ENCODE measurements around the gene PLG. TPM values are rescaled to one million over a fixed set of nuclear protein-coding genes. Genes with fewer than 3 reads are reported as not detected.
"Not testable (repeated sequence)": the region's sequence is repeated elsewhere in the genome, so short reads cannot be mapped to it uniquely, and the experiment has no call there.

PLG gene
- total RNA-seq, 2 donors from 2014 or later: 0.17 TPM; not detected in 1

DNA sequence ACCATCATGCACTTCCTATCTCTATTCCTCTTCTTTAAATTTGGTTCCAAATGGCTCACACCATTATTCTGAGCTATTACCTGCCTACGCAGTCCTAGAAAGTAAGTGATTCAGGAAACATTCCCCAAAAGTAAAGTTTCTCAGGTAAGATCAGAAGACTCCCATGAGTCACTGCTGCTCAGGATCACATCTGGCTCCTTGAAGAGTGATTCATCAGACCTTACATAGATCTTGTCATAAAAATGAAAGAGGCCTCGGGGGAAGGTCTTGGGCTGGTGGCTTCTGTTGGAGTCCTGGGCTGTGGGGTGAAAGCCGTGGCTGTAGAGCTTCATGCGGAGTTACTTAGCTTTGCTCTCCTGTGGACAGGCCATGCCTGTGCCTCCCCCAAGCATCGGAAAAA lies 35.9 kb downstream of the PLG start:
- no peaks in the 10 kb centered on the region for H3K36me3 ChIP-seq

DNA sequence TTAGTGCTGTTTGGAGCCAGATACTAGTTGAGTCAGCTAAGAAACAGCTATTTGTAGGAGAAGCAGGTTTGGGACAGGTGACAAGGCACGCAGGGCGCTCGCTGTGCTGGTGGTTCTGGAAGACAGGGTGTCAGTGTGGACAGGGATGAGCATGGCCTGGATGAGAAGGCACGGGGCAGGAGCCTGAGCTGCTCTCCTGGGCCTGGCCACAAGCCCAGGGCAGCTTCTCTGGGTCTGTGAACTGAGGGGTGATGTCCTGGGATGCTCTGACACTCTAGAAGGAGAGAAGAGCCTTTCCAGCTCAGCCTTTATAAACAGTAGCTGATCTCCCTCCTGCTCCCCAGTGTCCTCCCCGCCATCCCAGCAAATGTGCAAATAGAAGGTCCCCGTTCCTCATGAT lies 37.9 kb downstream of the PLG start:
- no peaks in the 10 kb centered on the region for H3K36me3 ChIP-seq
- TF ChIP-seq POLR2A (IDR thresholded peaks at IDR 0.05) (no peak), POLR2AphosphoS5 (IDR thresholded peaks at IDR 0.05) (no peak)
- TF ChIP-seq, protein P1, sequence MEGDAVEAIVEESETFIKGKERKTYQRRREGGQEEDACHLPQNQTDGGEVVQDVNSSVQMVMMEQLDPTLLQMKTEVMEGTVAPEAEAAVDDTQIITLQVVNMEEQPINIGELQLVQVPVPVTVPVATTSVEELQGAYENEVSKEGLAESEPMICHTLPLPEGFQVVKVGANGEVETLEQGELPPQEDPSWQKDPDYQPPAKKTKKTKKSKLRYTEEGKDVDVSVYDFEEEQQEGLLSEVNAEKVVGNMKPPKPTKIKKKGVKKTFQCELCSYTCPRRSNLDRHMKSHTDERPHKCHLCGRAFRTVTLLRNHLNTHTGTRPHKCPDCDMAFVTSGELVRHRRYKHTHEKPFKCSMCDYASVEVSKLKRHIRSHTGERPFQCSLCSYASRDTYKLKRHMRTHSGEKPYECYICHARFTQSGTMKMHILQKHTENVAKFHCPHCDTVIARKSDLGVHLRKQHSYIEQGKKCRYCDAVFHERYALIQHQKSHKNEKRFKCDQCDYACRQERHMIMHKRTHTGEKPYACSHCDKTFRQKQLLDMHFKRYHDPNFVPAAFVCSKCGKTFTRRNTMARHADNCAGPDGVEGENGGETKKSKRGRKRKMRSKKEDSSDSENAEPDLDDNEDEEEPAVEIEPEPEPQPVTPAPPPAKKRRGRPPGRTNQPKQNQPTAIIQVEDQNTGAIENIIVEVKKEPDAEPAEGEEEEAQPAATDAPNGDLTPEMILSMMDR (IDR thresholded peaks at IDR 0.05): no peak
- no peaks in the 10 kb centered on the region for H3K9me3 ChIP-seq
- intact Hi-C loops (cut with DNase I): no loop called here
- no peaks in the 10 kb centered on the region for H3K27me3 ChIP-seq (replicated peaks; ENCODE audit: insufficient read depth)
- DNase-seq (ENCODE audit: low spot score): no peak
- WGBS: 87% methylated on average over 6 of the region's 6 CpGs
- H3K4me3 ChIP-seq: no peak overlapping the region
- H3K4me1 ChIP-seq (replicated peaks): no peaks in the 10 kb centered on the region
- no peak overlapping the region for H3K27ac ChIP-seq

More for the DNA sequence above, 35.9 kb downstream of the PLG start:
- no peaks in the 10 kb centered on the region for H3K9me3 ChIP-seq
- no peak overlapping the region for H3K27ac ChIP-seq
- 88% methylated on average over 5 of the region's 5 CpGs for WGBS
- intact Hi-C loops (cut with DNase I): no loop called here
- H3K27me3 ChIP-seq (replicated peaks; ENCODE audit: insufficient read depth): no peaks in the 10 kb centered on the region
- no peak overlapping the region for H3K4me3 ChIP-seq
- TF ChIP-seq, protein P1 (IDR thresholded peaks at IDR 0.05): no peak
- TF ChIP-seq POLR2AphosphoS5 (IDR thresholded peaks at IDR 0.05): no peak
- TF ChIP-seq POLR2A (IDR thresholded peaks at IDR 0.05): no peak
- no peak for DNase-seq (ENCODE audit: low spot score)
- H3K4me1 ChIP-seq (replicated peaks): no peaks in the 10 kb centered on the region

DNA sequence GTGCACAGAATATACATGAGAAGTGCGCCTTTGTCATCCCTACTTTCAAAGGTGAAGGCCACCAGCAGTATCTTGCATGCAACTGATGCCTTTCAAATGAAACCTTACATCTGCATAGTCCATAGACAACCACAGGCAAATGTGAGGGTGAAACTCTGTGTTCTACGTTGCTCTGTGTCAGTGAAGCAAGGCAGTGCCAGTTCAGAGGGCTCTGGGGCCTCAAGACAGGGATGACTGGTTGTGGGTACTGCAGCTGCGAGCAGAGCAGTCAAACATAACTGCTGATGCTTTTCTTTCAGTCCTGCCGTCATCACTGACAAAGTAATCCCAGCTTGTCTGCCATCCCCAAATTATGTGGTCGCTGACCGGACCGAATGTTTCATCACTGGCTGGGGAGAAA lies 39.0 kb downstream of the PLG start:
- H3K36me3 ChIP-seq; intact Hi-C loops (cut with DNase I): not testable (repeated sequence)
- 92% methylated on average over 7 of the region's 7 CpGs for WGBS

DNA sequence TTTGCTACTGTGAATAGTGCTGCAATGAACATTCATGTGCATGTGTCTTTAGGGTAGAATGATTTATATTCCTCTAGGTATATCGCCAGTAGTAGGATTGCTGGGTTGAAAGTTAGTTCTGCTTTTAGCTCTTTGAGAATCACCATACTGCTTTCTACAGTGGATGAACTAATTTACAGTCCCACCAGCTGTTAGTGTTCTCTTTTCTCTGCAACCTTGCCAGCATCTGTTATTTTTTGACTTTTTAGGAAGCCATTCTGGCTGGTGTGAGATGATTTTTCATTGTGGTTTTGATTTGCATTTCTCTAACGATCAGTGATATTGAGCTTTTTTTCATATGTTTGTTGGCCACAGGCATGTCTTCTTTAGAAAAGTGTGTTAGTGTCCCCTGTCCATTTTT lies 40.0 kb downstream of the PLG start:
- H3K27me3 ChIP-seq (replicated peaks; ENCODE audit: insufficient read depth): no peaks in the 10 kb centered on the region
- 89% methylated on average over 2 of the region's 2 CpGs for WGBS
- H3K27ac ChIP-seq: no peak overlapping the region
- no peak for DNase-seq (ENCODE audit: low spot score)
- H3K9me3 ChIP-seq: no peaks in the 10 kb centered on the region
- intact Hi-C loops (cut with DNase I): no loop called here
- no peaks in the 10 kb centered on the region for H3K4me1 ChIP-seq (replicated peaks)
- no peak overlapping the region for H3K4me3 ChIP-seq
- TF ChIP-seq POLR2A (IDR thresholded peaks at IDR 0.05): no peak
- TF ChIP-seq POLR2AphosphoS5 (IDR thresholded peaks at IDR 0.05): no peak
- TF ChIP-seq, protein P1 (IDR thresholded peaks at IDR 0.05): no peak
- H3K36me3 ChIP-seq: no peaks in the 10 kb centered on the region

More for the DNA sequence above, 39.0 kb downstream of the PLG start:
- H3K27me3 ChIP-seq (replicated peaks; ENCODE audit: insufficient read depth); H3K9me3 ChIP-seq; H3K4me1 ChIP-seq (replicated peaks); DNase-seq (ENCODE audit: low spot score); H3K27ac ChIP-seq; H3K4me3 ChIP-seq: not testable (repeated sequence)

DNA sequence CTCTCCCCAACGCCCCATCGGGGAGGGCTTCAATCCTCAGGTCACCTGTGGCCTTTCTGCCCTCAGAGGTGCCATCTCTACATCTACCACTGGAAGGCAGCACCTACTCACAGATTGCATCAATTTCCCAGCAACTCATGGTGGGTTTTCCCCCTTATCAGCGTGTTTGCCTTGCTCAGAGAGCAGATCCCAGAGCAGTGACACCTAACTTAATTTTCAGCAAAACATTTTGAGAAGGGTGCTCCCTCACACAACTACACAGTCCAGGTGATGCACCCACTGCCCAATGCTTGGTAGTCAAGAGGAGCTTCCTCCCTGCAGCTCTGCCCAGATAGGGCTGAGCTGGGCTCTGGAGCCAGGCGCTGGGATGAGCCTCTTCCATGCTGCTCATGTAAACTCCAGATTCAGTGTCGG lies 48.2 kb downstream of the PLG start:
- Histone ChIP-seq H3K4me3 (no peak overlapping the region), H3K4me1 (replicated peaks) (no peaks in the 10 kb centered on the region), H3K27ac (no peak overlapping the region), H3K27me3 (replicated peaks; ENCODE audit: insufficient read depth) (no peaks in the 10 kb centered on the region), H3K36me3 (no peaks in the 10 kb centered on the region), H3K9me3 (no peaks in the 10 kb centered on the region)
- DNase-seq (ENCODE audit: low spot score): no peak
- TF ChIP-seq POLR2A (IDR thresholded peaks at IDR 0.05): no peak
- TF ChIP-seq, protein P1 (IDR thresholded peaks at IDR 0.05): peak in 2 of 4 experiments; percentile 13 to 56
- no peak for TF ChIP-seq POLR2AphosphoS5 (IDR thresholded peaks at IDR 0.05)
- intact Hi-C loops (cut with DNase I): no loop called here
- 34% methylated on average over 5 of the region's 5 CpGs for WGBS

DNA sequence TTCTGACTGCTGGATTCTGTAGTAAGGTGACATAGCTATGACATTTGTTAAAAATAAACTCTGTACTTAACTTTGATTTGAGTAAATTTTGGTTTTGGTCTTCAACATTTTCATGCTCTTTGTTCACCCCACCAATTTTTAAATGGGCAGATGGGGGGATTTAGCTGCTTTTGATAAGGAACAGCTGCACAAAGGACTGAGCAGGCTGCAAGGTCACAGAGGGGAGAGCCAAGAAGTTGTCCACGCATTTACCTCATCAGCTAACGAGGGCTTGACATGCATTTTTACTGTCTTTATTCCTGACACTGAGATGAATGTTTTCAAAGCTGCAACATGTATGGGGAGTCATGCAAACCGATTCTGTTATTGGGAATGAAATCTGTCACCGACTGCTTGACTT lies 51.2 kb downstream of the PLG start:
- H3K9me3 ChIP-seq; intact Hi-C loops (cut with DNase I); H3K27me3 ChIP-seq (replicated peaks; ENCODE audit: insufficient read depth); H3K4me1 ChIP-seq (replicated peaks); H3K4me3 ChIP-seq; H3K27ac ChIP-seq; H3K36me3 ChIP-seq; DNase-seq (ENCODE audit: low spot score): not testable (repeated sequence)
- 78% methylated on average over 4 of the region's 4 CpGs for WGBS

Data from prostate gland (tissue), 2 donors.